Measurements from ENCODE around the gene FLCN. TPM values are rescaled to one million over a fixed set of nuclear protein-coding genes. Genes with fewer than 3 reads are reported as not detected.
"Not testable (repeated sequence)": the region's sequence is repeated elsewhere in the genome, so short reads cannot be mapped to it uniquely, and the experiment has no call there.

The FLCN gene
- polyA plus RNA-seq, 3 donors, result 20.8 to 23.0 (median 22.5) TPM

GRCh38 chr17:17214646-17215436 is 22.1 kb downstream of the FLCN start:
- no peak for DNase-seq (ENCODE audit: low read depth in 3 of 3, low spot score in 2 of 3)

GRCh38 chr17:17213775-17214174 is 23.2 kb downstream of the FLCN start:
- no peak for DNase-seq (ENCODE audit: low read depth in 3 of 3, low spot score in 2 of 3)

GRCh38 chr17:17207998-17208397 is 29.0 kb downstream of the FLCN start:
- DNase-seq (ENCODE audit: low read depth in 3 of 3, low spot score in 2 of 3), result no peak

- no peak for DNase-seq (ENCODE audit: low read depth in 3 of 3, low spot score in 2 of 3)
Measured at GRCh38 chr17:17206913-17207335, 30.0 kb downstream of the FLCN start.

GRCh38 chr17:17206124-17206912 is 30.6 kb downstream of the FLCN start, which contains the start of gene PLD6:
TSS of gene PLD6 (minus strand) at chr17:17206333. CDS start at chr17:17206286, 47 bp downstream.
- DNase-seq (ENCODE audit: low read depth in 3 of 3, low spot score in 2 of 3), result peak in 1 of 3 donors; percentile 29

- no peak for DNase-seq (ENCODE audit: low read depth in 3 of 3, low spot score in 2 of 3)
Measured at GRCh38 chr17:17205368-17206123, 31.4 kb downstream of the FLCN start.

- DNase-seq (ENCODE audit: low read depth in 3 of 3, low spot score in 2 of 3), result no peak
Measured at GRCh38 chr17:17204635-17205231, 32.2 kb downstream of the FLCN start.

GRCh38 chr17:17204041-17204591 is 32.9 kb downstream of the FLCN start:
- DNase-seq (ENCODE audit: low read depth in 3 of 3, low spot score in 2 of 3), result no peak

- DNase-seq (ENCODE audit: low read depth in 3 of 3, low spot score in 2 of 3), result no peak
Measured at GRCh38 chr17:17203173-17203730, 33.7 kb downstream of the FLCN start.

- DNase-seq (ENCODE audit: low read depth in 3 of 3, low spot score in 2 of 3), result no peak
Measured at GRCh38 chr17:17201907-17202306, 35.1 kb downstream of the FLCN start.

GRCh38 chr17:17201271-17201670 is 35.7 kb downstream of the FLCN start:
- no peak for DNase-seq (ENCODE audit: low read depth in 3 of 3, low spot score in 2 of 3)

GRCh38 chr17:17200831-17201230 is 36.1 kb downstream of the FLCN start:
- no peak for DNase-seq (ENCODE audit: low read depth in 3 of 3, low spot score in 2 of 3)

- DNase-seq (ENCODE audit: low read depth in 3 of 3, low spot score in 2 of 3), result no peak
Measured at GRCh38 chr17:17200311-17200710, 36.7 kb downstream of the FLCN start.

- DNase-seq (ENCODE audit: low read depth in 3 of 3, low spot score in 2 of 3), result no peak
Measured at GRCh38 chr17:17198281-17198680, 38.7 kb downstream of the FLCN start.

GRCh38 chr17:17196776-17197175 is 40.2 kb downstream of the FLCN start:
- DNase-seq (ENCODE audit: low read depth in 3 of 3, low spot score in 2 of 3), result no peak

- not testable (repeated sequence) for DNase-seq (ENCODE audit: low read depth in 3 of 3, low spot score in 2 of 3)
Measured at GRCh38 chr17:17195466-17195865, 41.5 kb downstream of the FLCN start.

GRCh38 chr17:17191961-17192381 is 45.0 kb downstream of the FLCN start:
- DNase-seq (ENCODE audit: low read depth in 3 of 3, low spot score in 2 of 3), result no peak

GRCh38 chr17:17191346-17191792 is 45.6 kb downstream of the FLCN start:
- no peak for DNase-seq (ENCODE audit: low read depth in 3 of 3, low spot score in 2 of 3)

- no peak for DNase-seq (ENCODE audit: low read depth in 3 of 3, low spot score in 2 of 3)
Measured at GRCh38 chr17:17190188-17190587, 46.8 kb downstream of the FLCN start.

GRCh38 chr17:17189559-17189958 is 47.4 kb downstream of the FLCN start:
- no peak for DNase-seq (ENCODE audit: low read depth in 3 of 3, low spot score in 2 of 3)

Measured in right renal cortex interstitium (tissue), 3 donors.